GM18526 (cell line): ENCODE measurements around the gene SHISAL1.

ENCODE experiments used
- POLR2A ChIP-seq: IDR thresholded peaks from 3 replicates; pipeline ENCODE4 v1.6.1; 2011; ENCODE audit not compliant: insufficient read length; ENCODE audit errors: extremely low read depth

SHISAL1 gene

GRCh38 chr22:44200855-44201550, 111.7 kb downstream of the SHISAL1 start:
- TF ChIP-seq POLR2A, result no peak

- TF ChIP-seq POLR2A, result no peak
These were observed 112.3 kb downstream of the SHISAL1 start for GRCh38 chr22:44200451-44200850.

DNA sequence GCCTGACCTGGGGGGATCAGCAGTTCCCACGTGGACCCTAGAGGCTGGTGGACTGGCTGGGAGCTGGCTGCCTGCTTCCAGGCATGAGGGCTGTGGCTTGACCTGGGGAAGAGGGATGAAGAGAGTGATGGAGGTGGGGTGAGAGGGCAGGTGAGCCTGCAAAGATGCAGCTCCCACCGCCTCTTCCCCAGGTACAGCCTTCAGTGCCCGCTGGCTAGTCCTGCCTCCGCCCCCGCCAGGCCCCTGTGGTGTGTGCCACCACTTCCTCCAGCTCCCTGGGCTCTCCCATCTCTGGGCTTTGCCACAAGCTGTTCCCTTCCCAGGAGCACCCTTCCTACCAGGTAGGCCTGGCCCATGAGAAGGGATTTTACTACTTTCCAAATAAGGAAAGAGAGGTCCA, 112.9 kb downstream of the SHISAL1 start:
- no peak for TF ChIP-seq POLR2A

GRCh38 chr22:44199164-44199563, 113.6 kb downstream of the SHISAL1 start:
- TF ChIP-seq POLR2A, result no peak

DNA sequence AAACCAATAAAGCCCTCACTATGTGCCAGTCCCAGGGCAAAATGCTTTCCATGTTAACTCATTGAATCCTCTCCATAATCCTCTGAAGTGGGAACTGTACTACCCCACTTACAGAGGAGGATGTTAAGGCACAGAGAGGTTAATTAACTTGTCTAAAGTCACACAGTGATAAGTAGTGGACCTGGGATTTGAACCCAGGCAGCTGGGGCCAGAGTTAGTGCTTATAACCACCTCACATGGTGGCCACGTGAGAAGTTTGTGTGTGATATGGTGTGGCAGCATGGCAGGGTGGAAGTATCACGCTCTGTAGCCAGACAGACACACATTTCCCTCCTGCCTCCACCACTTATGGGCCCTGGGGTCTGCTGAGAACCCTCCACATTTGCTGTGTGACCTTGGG, 115.5 kb downstream of the SHISAL1 start:
- no peak for TF ChIP-seq POLR2A

DNA sequence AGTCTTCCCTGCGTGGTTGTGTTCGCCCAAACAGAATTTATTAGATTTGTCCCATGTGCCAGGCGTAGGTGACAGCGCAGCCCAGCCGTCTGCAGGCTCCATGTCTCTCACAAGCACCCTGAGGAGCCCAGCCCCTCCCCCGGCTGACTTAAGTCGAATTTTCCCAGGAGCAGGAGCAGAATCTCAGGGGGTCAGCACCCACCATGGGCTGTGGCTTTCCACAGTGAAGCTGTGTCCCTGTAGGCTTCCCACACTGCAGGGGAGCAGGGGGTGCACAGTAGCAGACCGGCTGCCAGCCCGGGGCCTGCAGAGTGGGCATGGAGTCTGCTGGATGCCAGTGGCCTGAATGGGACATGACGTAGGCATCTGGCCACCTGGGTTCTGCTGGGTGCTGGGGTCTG, 116.0 kb downstream of the SHISAL1 start:
- no peak for TF ChIP-seq POLR2A

DNA sequence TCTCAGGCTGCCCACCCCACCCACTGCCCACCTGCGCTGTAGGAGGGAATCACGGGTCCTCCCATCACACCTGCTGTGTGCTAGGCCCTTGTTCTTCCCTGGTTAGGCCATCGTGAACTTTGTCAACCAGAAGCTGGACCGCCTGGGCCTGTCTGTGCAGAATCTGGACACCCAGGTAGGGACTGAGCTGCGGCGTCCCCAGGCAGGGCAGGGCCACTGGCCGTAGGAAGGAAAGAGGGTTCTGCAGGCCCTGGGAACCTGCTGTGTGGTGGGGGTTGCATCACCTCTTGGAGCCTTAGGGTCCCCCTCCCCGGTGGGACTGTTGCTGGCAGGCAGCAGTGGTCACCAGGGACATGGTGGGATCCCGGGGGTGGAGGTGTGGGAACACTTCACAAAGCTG, 116.5 kb downstream of the SHISAL1 start:
- no peak for TF ChIP-seq POLR2A

GRCh38 chr22:44195189-44195871, 117.4 kb downstream of the SHISAL1 start:
- no peak for TF ChIP-seq POLR2A

DNA sequence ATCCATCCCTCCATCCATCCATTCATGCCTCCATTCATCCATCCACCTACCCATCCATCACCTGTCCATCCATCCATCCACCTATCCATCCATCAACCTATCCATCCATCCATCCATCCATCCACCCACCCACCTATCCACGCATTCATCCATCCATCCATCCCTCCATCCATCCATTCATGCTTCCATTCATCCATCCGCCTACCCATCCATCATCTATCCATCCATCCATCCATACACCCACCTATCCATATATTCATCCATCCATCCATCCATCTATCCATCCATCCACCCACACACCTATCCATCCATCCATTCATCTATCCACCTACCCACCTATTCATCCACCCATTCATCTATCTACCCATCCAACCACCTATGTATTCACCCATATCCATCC, 118.2 kb downstream of the SHISAL1 start:
- TF ChIP-seq POLR2A, result no peak
